Activated CD4-positive, alpha-beta memory T cell treated with anti-CD3 and anti-CD28 coated beads, Interleukin-2, amount 10 ng/mL, durations not matched to agents 7 days and 5 days (primary cell): ENCODE data around the gene AKR1A1. TPM values are rescaled to one million over a fixed set of nuclear protein-coding genes. Genes with fewer than 3 reads are reported as not detected.

Experiments used
- CTCF ChIA-PET: fragments of 350-600 bp; sonication (Branson Sonifier 250); formaldehyde crosslinking; loops from one replicate; lab custom pipeline; 2021; ENCODE audit warnings: antibody characterized with exemption, inconsistent platforms; lab: Charles Lee
- POLR2A ChIA-PET: fragments of 350-600 bp; sonication (Branson Sonifier 250); formaldehyde crosslinking; loops from one replicate; lab custom pipeline; 2021; ENCODE audit warnings: antibody characterized with exemption; lab: Charles Lee
- DNase-seq: peaks from one replicate; pipeline ENCODE4 v3.0.0-alpha.2; 2020
- H3K27ac Mint-ChIP-seq: one replicate; pipeline ENCODE4 v1.8.0; 2021; ENCODE audit warnings: mild to moderate bottlenecking, mixed read lengths
- H3K27me3 Mint-ChIP-seq: one replicate; pipeline ENCODE4 v1.8.0; 2021; ENCODE audit warnings: mixed read lengths
- H3K36me3 Mint-ChIP-seq: one replicate; pipeline ENCODE4 v1.8.0; 2021; ENCODE audit warnings: low read depth, mixed read lengths
- H3K4me1 Mint-ChIP-seq: one replicate; pipeline ENCODE4 v1.8.0; 2021; ENCODE audit warnings: mixed read lengths
- H3K4me3 Mint-ChIP-seq: one replicate; pipeline ENCODE4 v1.8.0; 2021; ENCODE audit warnings: mild to moderate bottlenecking, mixed read lengths
- H3K9me3 Mint-ChIP-seq: one replicate; pipeline ENCODE4 v1.8.0; 2021; ENCODE audit warnings: mixed read lengths
- total RNA-seq, 2 experiments: library from RNA; stranded (reverse); gene quantifications; one replicate each; pipeline ENCODE4 v1.2.3, GENCODE V29; 2021

AKR1A1 gene
- 100 to 1,000 TPM; 144 TPM for total RNA-seq

DNA sequence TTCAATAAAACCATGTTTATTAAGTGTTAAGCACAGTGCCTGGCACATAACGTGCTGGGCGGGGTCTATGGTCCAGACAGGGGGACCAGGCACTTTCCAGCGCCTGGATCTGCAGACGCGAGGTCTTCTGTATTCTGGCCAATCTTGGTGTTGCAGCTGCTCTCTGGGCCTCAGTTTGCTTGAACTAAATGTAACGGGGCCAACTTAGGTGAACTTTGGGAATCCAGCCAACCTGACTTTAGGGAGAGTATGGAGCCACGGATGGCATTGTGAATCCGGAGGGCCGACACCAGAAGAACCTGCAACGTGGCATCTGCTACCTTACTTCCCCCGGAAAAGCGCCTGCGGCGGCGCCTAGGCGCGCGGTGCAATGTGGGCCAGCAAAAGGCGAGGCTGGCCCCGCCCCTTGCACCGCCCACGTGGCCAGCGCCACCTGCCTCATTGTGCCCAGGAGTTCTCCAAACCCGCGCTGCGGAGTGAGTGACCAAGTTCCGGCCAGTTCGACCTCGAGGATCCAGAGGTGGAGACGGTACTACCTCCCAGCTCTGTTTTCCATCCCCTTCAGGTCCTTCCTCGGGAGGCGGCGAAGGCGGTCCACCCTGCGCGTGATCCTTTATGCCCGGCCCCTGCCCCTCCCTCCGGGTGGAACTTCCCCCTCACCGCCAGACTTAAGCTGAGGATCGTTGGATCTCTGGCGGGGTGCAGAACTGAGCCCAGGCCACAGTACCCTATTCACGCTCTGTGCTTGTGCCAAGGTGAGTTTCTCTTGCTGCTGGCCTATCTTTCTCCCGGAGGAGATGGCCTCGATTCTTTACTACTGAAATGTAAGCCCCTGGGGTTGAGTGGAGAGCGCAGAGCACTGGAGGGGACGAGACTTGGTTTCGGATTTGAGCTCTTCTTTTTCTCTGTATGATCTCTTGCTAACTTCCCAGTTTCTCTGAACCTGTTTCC, at the start of gene AKR1A1:
Gene AKR1A1 (plus strand): TSS at position 426 of the 951 bp plus-strand sequence. CDS start 10,969 bp downstream, outside the sequence.
- POLR2A ChIA-PET, result interaction anchor here (0.7 to 5.8 kb wide), 26 partner anchors 9 to 829 kb away, joined by 3 to 142 read pairs (median 6); partner anchors contain the start of genes CCDC163, GPBP1L1, HECTD3 and MMACHC
- H3K4me1 Mint-ChIP-seq, result peaks cover 28% of the 10 kb centered on the region
- H3K27me3 Mint-ChIP-seq, result peaks cover 3% of the 10 kb centered on the region
- CTCF ChIA-PET, result interaction anchor here (0.6 to 2.5 kb wide), 13 partner anchors 14 to 153 kb away, joined by 3 to 23 read pairs (median 5); partner anchors contain the start of genes CCDC163, MMACHC and PRDX1
- peak; percentile 91 for DNase-seq
- H3K4me3 Mint-ChIP-seq, result peak within 1 kb of the TSS; percentile 93
- peaks cover 16% of the 10 kb centered on the region for H3K36me3 Mint-ChIP-seq
- peak within 1 kb of the TSS; percentile 78 for H3K27ac Mint-ChIP-seq
- H3K9me3 Mint-ChIP-seq, result no peaks in the 10 kb centered on the region

DNA sequence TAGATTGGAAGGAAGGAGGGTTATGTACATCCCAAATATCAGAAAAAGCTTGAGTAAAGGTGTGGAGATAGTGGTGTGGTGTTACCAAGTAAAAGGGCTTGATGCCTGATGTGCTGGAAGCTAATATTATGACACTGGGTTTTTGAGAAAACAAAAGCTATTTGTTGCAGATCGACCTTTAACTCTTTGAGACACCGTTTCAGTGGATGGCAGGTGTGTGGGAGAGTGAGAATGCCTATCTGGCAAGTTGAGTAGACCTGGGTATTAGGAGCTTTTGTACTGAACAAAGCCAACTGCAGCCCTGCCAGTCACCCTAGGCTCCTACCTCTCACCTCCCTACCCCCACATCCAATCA, 49.1 kb upstream of the AKR1A1 start:
- CTCF ChIA-PET, result interaction anchor here (0.5 to 4.4 kb wide), 8 partner anchors 8 to 707 kb away, joined by 3 to 26 read pairs (median 6); partner anchors contain the start of gene TESK2
- Mint-ChIP-seq H3K9me3 (no peaks in the 10 kb centered on the region), H3K36me3 (no peaks in the 10 kb centered on the region), H3K4me3 (no peak overlapping the region), H3K27ac (no peak overlapping the region), H3K27me3 (no peaks in the 10 kb centered on the region), H3K4me1 (peaks cover 36% of the 10 kb centered on the region)
- POLR2A ChIA-PET, result interaction anchor here (0.7 to 5.0 kb wide), 11 partner anchors 9 to 780 kb away, joined by 3 to 64 read pairs (median 5); partner anchors contain the start of genes AKR1A1, GPBP1L1, MUTYH and NASP
- DNase-seq, result no peak

DNA sequence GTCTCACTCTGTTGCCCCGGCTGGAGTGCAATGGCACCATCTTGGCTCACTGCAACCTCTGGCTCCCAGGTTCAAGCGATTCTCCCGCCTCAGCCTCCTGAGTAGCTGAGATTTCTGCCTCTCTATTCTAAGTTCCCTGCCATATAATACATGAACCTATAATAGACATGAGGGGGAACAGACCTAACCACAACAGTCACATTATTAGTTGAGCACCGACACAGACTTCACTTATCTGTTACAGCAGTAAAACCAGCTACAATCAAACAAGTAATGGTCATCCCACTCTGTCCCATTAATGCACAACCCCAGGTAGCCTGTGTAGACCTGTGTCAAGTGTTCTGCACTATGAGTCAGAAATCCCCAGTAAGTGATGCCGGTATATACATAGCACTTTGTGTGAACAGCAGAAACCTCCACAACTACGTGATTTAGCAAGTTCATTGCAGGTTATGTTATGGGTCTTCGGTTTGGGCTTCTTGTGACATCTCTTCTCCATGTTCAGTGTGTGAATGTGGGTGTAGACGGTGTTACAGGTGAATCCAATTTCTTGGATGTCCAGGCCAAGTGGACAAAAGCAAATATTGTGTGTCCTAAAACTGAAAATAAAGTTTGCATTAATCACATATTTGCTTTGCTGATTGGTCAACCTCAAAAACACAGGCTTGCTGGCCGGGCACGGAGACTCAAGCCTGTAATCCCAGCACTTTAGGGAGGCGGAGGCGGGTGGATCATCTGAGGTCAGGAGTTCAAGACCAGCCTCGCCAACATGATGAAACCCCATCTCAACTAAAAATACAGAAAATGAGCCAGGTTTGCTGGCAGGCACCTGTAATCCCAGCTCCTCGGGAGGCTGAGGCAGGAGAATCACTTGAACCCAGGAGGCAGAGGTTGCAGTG, 46.9 kb upstream of the AKR1A1 start:
- DNase-seq, result no peak
- ChIA-PET CTCF (interaction anchor here (0.6 to 2.6 kb wide), 2 partner anchors 10 to 11 kb away, joined by 3 to 20 read pairs; partner anchors contain the start of gene TESK2), POLR2A (interaction anchor here (0.6 kb wide), 1 partner anchor 772 kb away, joined by 3 read pairs; no protein-coding TSS in a partner anchor)
- Mint-ChIP-seq H3K4me3 (no peak overlapping the region), H3K27ac (no peak overlapping the region), H3K36me3 (peaks cover 11% of the 10 kb centered on the region), H3K9me3 (no peaks in the 10 kb centered on the region), H3K4me1 (peaks cover 30% of the 10 kb centered on the region), H3K27me3 (no peaks in the 10 kb centered on the region)

DNA sequence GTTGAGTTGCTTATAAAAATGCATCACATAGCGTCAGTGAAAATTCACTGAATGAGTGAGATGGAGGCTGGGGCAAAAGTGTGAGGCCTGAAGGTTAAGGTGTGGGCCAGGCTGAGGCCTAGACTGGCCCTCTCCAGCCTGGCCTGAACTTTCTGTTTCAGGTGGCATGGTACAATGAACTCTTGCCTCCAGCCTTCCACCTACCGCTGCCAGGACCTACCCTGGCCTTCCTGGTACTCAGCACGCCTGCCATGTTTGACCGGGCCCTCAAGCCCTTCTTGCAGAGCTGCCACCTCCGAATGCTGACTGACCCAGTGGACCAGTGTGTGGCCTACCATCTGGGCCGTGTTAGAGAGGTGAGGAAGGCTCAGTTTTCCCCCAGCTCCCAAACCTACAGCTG, 43.4 kb upstream of the AKR1A1 start:
- H3K9me3 Mint-ChIP-seq, result no peaks in the 10 kb centered on the region
- CTCF ChIA-PET, result interaction anchor here (0.6 to 0.9 kb wide), 2 partner anchors 62 to 65 kb away, joined by 3 read pairs; no protein-coding TSS in a partner anchor
- no peak overlapping the region for H3K4me3 Mint-ChIP-seq
- H3K27me3 Mint-ChIP-seq, result no peaks in the 10 kb centered on the region
- peaks cover 2% of the 10 kb centered on the region for H3K4me1 Mint-ChIP-seq
- peaks cover 40% of the 10 kb centered on the region for H3K36me3 Mint-ChIP-seq
- POLR2A ChIA-PET, result interaction anchor here (0.6 to 2.8 kb wide), 4 partner anchors 10 to 77 kb away, joined by 3 to 11 read pairs (median 5); partner anchors contain the start of genes NASP and PRDX1
- DNase-seq, result no peak
- no peak overlapping the region for H3K27ac Mint-ChIP-seq

DNA sequence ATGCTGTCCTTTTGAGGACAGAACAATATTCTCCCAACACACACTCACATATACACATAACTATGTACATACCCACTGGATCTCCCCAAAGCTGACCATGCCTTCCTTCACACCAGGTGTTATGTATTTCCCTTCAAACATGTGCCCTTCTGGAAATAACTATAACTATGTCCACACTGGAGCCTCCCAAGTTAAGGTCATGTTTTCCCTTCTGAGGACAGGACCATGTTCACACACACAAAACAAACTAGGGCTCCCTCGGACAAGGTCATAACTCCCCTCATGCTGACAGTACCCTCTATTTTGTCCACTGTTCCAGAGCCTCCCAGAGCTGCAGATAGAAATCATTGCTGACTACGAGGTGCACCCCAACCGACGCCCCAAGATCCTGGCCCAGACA, 42.7 kb upstream of the AKR1A1 start:
- Mint-ChIP-seq H3K27ac (no peak overlapping the region), H3K36me3 (peaks cover 45% of the 10 kb centered on the region), H3K4me1 (peaks cover 4% of the 10 kb centered on the region), H3K9me3 (no peaks in the 10 kb centered on the region), H3K27me3 (no peaks in the 10 kb centered on the region), H3K4me3 (no peak overlapping the region)
- ChIA-PET POLR2A (interaction anchor here (0.6 to 2.8 kb wide), 4 partner anchors 9 to 71 kb away, joined by 3 to 11 read pairs (median 5); partner anchors contain the start of genes AKR1A1 and PRDX1), CTCF (interaction anchor here (0.7 to 0.9 kb wide), 2 partner anchors 11 to 62 kb away, joined by 3 read pairs; no protein-coding TSS in a partner anchor)
- no peak for DNase-seq

DNA sequence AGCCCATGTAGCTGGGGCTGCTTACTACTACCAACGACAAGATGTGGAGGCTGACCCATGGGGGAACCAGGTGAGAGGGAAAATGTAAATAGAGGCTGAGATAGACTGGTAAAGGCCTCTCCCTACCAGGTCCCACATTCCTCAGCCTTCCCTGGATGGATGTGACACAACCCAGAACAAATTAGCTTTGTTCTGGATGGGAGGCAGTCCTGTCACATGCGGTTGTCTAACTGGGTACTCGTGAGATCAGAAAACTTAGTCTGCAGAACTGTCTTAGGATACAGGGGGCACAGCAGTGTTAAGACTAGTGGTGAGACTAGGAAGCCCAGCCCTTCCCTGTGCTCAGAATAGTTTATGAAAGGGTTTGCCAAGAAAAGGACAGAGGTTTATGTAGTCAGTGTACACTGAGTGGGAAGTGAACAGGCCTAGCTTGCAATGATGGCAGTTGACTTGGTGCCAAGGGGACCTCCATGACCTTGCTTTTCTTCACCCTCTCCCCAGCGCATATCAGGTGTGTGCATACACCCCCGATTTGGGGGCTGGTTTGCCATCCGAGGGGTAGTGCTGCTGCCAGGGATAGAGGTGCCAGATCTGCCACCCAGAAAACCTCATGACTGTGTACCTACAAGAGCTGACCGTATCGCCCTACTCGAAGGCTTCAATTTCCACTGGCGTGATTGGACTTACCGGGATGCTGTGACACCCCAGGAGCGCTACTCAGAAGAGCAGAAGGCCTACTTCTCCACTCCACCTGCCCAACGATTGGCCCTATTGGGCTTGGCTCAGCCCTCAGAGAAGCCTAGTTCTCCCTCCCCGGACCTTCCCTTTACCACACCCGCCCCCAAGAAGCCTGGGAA, 42.1 kb upstream of the AKR1A1 start:
- H3K9me3 Mint-ChIP-seq, result no peaks in the 10 kb centered on the region
- no peak for DNase-seq
- ChIA-PET CTCF (interaction anchor here (0.5 to 0.9 kb wide), 3 partner anchors 10 to 61 kb away, joined by 3 read pairs; no protein-coding TSS in a partner anchor), POLR2A (interaction anchor here (0.5 to 2.8 kb wide), 4 partner anchors 8 to 42 kb away, joined by 3 to 11 read pairs (median 5); partner anchors contain the start of genes AKR1A1 and PRDX1)
- peaks cover 4% of the 10 kb centered on the region for H3K4me1 Mint-ChIP-seq
- H3K36me3 Mint-ChIP-seq, result peaks cover 50% of the 10 kb centered on the region
- H3K27ac Mint-ChIP-seq, result no peak overlapping the region
- H3K27me3 Mint-ChIP-seq, result no peaks in the 10 kb centered on the region
- no peak overlapping the region for H3K4me3 Mint-ChIP-seq

DNA sequence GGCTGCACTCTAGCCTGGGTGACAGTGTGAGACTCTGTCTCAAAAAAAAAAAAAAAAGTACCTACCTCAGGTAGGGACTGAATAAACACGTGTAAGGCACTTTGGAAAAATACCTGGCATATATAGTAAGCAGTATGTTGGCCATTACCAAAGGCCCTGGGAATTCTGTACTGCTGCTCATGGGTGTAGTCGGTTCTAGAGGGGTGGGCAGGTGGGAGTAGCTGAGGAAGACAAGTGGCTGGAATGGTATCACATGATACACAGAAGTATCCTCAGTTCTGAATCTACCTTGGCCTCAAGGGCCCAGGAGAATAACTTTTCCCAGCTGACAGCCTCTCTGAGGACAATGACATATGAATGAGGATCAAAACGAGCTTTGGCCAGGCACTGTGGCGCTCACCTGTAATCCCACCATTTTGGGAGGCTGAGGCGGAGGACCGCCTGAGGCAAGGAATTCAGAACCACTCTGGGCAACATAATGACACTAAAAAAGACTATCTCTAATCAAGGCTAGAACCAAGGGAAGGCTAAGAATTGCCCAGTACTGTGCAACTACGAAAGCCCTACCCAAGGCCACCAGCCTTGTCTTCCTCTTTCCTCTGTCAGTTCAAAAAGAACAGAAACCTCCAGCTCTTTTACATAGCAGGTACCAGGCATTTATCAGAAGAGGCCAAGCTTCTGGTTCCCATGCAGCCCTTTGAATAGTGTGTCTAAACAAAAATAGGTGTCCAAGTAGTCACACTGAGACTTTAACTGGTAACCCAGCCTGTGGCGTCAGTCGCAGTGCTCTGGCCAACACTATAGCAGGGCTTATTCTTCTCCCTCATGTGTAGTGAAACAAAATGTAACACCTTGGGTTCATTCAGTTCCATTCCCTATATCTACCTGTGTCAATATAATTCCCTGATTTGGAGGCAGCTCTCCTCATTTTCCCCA, 40.3 kb upstream of the AKR1A1 start:
- no peak overlapping the region for H3K27ac Mint-ChIP-seq
- CTCF ChIA-PET, result interaction anchor here (1.3 to 4.2 kb wide), 5 partner anchors 9 to 59 kb away, joined by 3 to 120 read pairs (median 13); partner anchors contain the start of genes CCDC163, MMACHC and PRDX1
- DNase-seq, result no peak
- H3K4me3 Mint-ChIP-seq, result no peak overlapping the region
- H3K27me3 Mint-ChIP-seq, result no peaks in the 10 kb centered on the region
- H3K4me1 Mint-ChIP-seq, result peaks cover 2% of the 10 kb centered on the region
- POLR2A ChIA-PET, result interaction anchor here (0.9 to 4.1 kb wide), 4 partner anchors 9 to 34 kb away, joined by 3 to 36 read pairs (median 5); partner anchors contain the start of genes CCDC163, MMACHC and PRDX1
- H3K9me3 Mint-ChIP-seq, result no peaks in the 10 kb centered on the region
- H3K36me3 Mint-ChIP-seq, result peaks cover 68% of the 10 kb centered on the region

DNA sequence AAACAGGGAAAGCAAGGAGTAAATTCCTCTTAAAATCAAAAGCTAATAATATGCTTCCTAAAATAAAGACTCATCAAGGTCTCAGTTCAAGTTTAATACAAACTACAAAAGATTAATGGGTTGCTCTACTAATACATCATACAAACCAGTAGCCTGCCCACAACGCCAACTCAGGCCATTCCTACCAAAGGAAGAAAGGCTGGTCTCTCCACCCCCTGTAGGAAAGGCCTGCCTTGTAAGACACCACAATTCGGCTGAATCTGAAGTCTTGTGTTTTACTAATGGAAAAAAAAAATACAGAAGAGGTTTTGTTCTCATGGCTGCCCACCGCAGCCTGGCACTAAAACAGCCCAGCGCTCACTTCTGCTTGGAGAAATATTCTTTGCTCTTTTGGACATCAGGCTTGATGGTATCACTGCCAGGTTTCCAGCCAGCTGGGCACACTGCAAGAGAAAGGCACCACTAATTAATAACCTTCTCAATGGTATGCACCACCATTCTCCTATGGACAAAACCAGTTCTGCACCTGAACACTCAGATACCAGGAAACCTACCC, 39.6 kb upstream of the AKR1A1 start:
- Mint-ChIP-seq H3K9me3 (no peaks in the 10 kb centered on the region), H3K4me1 (peaks cover 7% of the 10 kb centered on the region), H3K27ac (no peak overlapping the region), H3K4me3 (no peak overlapping the region), H3K36me3 (peaks cover 75% of the 10 kb centered on the region), H3K27me3 (no peaks in the 10 kb centered on the region)
- CTCF ChIA-PET, result interaction anchor here (0.7 to 4.2 kb wide), 6 partner anchors 10 to 72 kb away, joined by 3 to 120 read pairs (median 10); partner anchors contain the start of genes CCDC163, MMACHC and PRDX1
- no peak for DNase-seq
- POLR2A ChIA-PET, result interaction anchor here (0.9 to 4.1 kb wide), 5 partner anchors 9 to 60 kb away, joined by 3 to 36 read pairs (median 4); partner anchors contain the start of genes CCDC163, MMACHC and PRDX1

DNA sequence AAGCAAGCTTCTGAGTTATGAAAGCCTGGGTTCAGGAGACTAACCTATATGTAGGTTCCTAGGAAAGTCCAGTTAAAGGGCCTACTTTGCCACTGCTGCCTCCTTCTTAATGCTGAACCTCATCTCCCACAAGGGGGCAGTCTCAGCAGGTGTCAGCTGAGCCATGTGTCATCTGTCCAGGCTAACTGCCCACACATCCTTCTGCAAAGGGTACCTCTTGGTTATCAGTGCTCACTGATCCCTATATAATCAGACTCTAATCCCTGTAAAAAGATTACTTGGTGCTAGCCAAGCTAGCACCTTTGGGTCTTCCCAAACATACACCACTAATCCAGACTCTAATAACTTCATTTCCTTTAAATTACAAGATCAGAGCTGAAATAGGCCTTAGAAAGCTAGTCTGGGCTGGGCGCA, 38.0 kb upstream of the AKR1A1 start:
- H3K27me3 Mint-ChIP-seq, result no peaks in the 10 kb centered on the region
- no peaks in the 10 kb centered on the region for H3K9me3 Mint-ChIP-seq
- peaks cover 86% of the 10 kb centered on the region for H3K36me3 Mint-ChIP-seq
- DNase-seq, result peak; percentile 68
- ChIA-PET CTCF (interaction anchor here (0.6 to 4.2 kb wide), 22 partner anchors 9 to 670 kb away, joined by 3 to 120 read pairs (median 3); partner anchors contain the start of genes AKR1A1, CCDC163, MMACHC and NASP), POLR2A (interaction anchor here (0.6 to 4.1 kb wide), 8 partner anchors 8 to 58 kb away, joined by 3 to 36 read pairs (median 4); partner anchors contain the start of genes AKR1A1 and PRDX1)
- H3K27ac Mint-ChIP-seq, result peak overlapping the region; percentile 47
- H3K4me1 Mint-ChIP-seq, result peaks cover 19% of the 10 kb centered on the region
- no peak overlapping the region for H3K4me3 Mint-ChIP-seq
